GM19328 (cell line): ENCODE measurements around the gene NAMPT.
"Not testable (repeated sequence)": the region's sequence is repeated elsewhere in the genome, so short reads cannot be mapped to it uniquely, and the experiment has no call there.

Experiments used
- ATAC-seq: cut with Tn5 transposase; IDR thresholded peaks from one replicate; pipeline ENCODE4 v1.9.1; 2021; ENCODE audit warnings: mild to moderate bottlenecking, moderate library complexity; ENCODE audit not compliant: unreplicated experiment

Gene NAMPT

DNA sequence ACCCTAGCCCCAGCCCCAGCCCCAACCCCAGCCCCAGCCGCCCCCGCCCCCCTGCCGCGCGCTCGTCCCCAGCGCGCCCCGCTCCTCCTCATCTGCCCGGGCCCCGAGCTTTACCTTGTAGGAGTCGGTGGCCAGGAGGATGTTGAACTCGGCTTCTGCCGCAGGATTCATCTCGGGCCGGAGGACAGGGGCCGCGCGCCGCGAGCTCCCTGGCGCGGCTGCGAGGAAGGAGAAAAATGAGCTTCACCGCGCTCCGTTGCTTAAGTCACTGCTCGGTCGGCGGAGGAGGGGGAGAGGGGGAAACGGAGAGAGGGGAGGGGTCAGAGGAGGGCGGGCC is at the start of gene NAMPT:
Gene NAMPT, minus strand, starts transcription at position 270 of the 337 bp plus-strand sequence. Its CDS starts 99 bp downstream, at position 171.
- no peak for ATAC-seq

DNA sequence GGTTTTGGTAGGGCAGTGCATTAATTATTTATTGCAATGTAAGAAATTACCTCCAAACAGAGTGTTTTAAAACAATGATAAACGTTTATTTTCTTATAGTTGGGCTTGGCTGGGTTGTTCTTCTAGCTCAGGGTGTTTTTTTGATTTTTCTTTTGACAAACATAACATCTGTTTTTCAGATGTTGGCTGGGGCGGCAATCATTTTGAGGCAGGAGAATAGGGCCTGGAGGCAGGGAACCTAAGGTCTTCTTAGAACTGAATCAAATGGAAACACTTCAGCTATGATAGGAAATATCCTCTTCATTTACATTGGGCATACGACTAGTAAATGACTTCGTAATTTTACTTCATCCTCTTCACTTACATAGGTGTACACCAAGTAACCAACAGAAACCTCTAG is 47.4 kb upstream of the NAMPT start:
- no peak for ATAC-seq

DNA sequence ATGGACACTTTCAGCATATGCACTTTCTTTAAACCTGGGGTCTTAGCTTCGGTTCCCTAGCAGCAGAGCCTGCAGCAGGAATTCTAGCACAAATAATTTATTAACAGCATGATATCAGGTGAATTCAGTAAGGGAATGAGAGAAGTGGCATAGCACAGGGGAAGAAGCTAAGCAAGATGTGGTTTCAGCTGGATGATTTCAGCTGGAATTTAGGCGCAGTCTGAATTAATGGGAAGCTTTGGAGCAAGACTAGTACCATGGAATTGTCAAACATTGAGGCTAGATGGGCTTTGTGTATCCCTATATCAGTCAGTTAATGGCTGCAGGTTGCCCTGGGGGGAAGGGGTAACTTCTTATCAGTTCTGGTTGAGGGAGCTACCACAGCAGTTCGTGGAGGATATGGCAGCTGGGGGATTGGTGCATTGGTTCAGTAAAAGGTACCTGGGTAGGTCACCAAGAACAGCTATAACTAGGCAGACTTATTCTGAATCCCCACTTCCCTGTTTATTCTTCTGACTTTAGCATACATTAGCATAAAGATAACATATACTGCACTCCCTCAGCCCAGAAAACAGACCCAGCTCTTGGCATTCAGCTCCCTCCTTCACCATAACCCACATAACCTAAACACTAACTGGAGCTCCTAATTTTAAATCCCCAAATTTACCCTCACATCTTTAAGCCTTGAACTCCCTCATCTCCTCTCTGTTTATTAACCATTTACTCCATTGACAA is 46.8 kb upstream of the NAMPT start:
- ATAC-seq, result no peak

DNA sequence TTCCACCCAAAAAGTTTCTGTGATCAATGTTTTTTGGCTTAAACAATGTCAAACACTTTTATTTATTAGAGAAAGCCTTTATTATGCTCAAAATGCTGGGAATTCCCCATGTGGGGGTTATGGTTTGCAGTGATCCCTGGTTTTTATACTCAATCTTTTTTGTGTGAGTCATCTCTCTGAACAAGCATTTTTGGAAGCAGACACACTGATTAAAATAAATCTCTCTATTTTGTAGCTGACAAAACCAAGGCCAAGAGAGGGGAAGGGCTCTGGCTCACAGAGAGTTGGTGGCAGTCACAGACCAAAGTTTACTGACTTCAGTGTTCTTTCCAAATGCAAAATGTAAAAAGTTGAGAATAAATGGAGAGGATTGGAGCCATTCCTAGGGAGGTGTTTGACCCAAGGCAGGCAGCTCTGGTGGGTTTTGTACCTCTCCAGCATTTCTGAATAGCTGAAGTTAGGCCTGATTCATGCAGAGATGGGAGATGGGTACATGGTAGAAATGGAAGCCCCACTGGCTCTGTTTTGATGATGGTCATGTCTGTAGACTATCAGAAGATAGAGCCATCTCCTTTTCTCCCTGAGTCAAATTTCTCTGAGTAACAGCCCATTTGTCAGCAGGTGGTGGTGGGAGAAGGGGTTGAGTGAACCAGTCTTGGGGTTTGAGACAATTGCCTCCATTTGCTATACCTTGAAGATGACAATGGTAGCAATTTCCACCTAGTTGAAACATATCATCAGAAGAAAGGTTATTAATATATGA is 45.4 kb upstream of the NAMPT start:
- ATAC-seq, result no peak

DNA sequence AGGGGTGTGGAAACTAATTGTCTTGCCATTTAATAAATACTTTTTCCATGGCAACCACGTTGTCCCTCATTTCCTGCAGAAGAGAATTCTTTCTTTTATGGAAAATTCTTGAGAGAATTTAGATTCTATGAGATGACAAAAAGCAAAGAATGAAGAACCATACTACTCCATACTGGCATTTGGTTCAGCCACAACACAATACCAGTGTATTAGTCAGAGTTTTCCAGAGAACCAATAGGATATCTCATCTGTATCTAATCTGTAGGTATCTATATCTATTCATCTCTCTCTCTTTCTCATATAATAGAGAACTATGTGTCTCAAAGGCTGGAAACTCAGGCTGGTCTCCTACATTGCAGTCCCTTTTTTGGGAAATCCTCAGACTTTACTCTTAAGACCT is 44.6 kb upstream of the NAMPT start:
- ATAC-seq, result no peak

DNA sequence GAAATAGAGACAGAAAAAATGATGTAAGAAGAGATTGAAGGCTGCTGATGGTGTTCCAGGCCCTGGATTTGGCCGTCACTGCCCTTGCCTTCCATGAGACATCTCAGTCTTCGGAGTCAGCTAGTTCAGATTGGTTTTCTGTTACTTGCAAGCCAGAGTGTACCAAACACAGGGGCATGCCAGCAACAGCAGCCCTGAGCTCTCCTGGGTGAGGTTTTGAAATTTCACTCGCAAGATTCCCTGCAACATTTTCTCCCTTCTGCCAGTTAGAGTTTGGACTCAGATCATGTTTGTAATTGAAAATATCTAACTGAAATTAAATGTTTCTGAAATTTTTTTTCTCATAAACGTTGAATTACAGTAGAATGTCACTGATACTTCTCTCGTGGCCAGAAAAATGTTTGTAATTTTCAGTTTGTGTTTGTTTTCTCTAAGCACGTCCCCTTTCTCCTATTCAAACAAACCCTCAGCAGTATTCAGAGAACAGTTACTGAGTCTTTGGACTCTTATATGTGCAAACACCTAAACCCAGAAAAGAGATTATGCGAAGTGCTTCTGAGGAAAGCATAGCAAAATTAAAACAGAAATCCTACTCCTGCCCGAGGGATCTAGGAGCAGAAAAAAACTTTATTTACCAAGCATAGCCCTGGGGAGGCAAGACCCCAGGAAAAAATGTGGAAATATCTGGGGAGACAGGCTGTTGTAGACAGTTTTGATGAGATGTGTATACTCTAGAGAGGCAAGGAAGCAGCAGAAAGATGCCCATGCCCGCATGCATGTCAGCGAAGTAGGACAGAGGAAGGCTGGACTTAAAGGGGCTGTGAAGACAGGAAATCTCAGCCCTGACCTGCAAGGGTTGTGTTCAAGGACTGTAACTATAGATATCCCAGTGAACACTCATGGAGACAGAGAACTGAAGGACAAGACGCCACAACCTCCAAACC is 43.0 kb upstream of the NAMPT start:
- ATAC-seq, result no peak

DNA sequence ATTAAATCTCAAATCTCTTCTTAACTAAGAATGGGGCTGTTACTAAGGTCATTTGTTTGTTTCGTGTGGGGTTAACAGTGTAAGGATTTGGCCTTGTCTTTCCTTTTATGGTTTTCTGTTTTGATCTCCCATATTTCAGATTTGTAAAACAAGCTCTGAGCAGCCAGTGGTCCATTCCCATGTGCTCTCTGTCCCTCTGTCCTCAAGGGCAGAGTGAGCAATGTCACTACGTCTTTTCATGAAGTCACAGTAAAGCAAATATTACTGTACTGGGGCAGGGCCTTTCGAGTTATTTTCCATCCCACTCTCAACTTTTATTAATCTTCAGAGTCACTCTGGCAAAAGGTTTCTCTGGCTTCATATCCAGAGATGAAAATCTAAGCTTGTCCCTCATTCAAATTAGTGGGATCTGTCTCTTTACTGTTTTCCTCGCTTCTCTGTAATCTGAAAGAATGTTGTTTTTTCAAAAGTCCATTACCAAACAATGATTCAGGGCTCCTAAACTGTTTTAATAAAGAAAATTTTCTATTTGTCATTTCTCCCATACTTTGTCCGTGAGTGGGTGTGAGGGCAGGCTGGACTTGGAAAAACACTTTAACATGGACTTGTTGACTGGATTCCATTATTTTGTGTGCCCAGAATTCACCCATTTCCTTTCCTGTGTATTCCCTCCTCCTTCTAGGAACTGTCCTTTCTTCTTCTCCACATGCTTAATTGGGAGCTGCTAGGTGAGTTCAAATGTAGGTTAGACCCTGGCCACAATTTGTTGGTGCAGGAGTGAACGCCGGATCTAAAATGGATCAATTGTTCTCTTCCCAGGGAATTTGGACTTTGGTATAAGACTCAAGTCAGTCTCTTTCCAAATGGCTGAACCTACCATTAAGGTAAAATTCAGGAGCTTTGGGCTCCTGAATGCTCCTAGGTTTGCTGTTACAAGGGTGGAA is 42.1 kb upstream of the NAMPT start:
- no peak for ATAC-seq

DNA sequence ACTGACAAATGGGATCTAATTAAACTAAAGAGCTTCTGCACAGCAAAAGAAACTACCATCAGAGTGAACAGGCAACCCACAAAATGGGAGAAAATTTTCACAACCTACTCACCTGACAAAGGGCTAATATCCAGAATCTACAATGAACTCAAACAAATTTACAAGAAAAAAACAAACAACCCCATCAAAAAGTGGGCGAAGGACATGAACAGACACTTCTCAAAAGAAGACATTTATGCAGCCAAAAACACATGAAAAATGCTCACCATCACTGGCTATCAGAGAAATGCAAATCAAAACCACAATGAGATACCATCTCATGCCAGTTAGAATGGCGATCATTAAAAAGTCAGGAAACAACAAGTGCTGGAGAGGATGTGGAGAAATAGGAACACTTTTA is 39.7 kb upstream of the NAMPT start:
- not testable (repeated sequence) for ATAC-seq

DNA sequence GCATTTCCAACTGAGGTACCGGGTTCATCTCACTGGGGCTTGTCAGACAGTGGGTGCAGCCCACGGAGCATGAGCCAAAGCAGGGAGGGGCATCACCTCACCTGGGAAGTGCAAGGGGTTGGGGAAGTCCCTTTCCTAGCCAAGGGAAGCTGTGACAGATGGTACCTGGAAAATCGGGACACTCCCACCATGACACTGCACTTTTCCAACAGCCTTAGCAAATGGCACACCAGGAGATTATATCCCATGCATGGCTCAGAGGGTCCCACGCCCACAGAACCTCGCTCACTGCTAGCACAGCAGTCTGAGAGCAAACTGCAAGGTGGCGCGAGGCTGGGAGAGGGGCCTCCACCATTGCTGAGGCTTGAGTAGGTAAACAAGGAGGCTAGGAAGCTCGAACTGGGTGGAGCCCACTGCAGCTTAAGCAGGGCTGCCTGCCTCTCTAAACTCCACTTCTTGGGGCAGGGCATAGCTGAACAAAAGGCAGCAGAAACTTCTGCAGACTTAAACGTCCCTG is 35.5 kb upstream of the NAMPT start:
- ATAC-seq, result not testable (repeated sequence)

DNA sequence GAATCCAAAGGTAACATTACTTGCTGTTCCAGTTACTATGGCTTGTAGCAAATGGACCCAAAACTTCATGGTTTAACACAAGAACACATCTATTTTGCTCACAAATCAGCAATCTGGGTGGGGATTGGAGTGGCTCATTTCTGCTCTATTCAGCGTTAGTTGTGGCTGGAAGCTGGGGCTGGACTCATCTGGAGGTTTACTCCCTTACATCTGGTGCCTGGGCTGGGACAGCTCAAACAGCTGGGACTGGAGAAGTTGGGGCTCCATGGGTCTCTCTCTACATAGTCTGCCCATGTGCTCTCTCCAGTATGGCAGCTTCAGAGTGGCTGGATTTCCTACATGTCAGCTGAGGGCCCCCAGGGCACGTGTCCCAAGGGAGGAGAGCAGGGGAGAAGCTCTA is 33.7 kb upstream of the NAMPT start:
- ATAC-seq, result no peak

DNA sequence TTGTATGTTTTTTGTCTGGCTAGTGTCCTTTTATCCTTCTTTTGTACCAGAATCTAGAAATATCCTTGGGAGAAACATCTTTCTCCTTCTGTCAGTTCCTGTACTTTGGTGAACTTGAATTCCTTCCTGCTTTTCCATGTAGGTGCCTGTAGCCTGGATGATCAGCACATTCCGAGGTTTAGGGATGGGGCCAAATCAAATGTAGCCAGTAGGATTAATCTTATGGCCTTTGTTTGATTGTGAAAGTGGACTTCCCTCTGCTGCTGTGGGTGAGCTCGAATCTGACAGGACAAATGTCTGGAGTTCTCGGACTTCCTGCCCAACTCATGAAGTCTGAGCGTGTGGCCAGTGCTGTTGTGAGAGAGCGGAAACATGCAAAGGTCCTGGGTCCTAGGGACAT is 33.2 kb upstream of the NAMPT start:
- ATAC-seq, result no peak

DNA sequence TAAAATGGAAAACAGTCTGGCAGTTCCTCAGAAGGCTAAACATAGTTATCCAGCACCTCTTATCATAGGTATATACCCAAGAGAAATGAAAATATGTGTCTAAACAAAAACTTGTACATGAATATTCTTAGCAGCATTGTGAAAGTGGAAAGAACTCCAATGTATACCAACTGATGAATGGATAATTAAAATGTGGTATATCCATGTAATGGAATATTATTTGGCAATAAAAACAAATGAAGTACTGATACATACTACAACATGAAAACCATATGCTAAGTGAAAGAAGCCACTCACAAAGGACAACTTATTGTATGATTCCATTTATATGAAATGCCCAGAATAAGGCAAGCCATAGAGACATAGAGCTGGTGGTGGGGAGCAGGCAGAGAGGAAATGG is 32.2 kb upstream of the NAMPT start:
- no peak for ATAC-seq

DNA sequence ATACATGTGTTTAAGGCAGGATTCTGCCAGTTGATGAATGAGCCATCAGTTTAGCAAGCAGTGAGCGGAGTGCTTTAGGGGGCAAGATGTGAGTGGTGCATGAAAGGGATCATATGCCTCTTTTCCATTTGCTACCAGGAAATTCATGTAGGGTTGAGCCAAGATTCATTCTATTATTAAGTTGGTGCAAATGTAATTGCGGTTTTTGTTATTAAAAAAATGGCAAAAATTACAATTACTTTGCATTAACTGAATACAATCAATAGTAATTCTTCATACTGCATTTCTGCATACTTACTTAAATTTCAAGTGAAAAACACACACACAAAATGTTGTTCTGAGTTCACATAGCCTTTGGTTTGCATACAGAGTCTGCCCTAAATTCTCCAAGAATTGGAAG is 30.1 kb upstream of the NAMPT start:
- ATAC-seq, result no peak

DNA sequence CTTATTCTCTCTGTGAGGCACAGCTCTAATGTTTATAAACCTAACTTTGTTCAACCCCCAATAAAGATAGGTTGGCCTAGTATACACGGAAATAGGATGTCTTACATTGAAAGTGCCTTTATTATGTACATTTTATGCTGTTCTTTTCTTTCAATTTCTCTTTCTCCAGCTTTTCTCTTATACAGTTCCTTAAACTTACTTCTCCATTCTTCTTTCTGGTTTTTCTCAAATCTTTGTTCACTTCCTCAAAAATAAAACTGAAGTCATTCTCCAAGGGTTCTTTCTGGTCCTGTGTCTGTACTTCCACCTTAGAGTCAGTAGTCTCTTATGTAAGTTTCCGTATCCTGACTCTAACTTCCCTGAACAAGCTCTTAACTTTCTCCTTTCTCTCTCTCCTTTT is 29.2 kb upstream of the NAMPT start:
- ATAC-seq, result no peak

DNA sequence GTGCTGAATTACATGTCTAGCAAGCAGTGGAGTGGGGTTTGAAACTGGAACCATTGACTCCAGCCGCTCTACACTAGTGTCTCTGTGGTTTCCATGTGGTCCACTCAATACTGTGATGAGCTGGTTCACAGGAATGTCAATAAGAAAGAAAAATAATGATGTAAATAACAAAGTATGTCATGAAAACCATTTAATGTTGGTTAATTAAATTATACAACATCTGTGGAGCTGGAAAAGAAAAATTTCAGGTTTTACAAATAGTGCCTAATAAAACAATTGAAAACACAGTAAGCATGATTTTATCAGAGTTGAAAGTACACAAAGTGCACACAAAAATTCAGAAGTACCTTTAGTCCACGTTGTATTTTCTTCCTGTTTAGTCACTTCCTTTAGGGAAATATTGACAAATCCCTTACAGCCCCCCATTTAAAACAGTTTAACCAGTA is 28.7 kb upstream of the NAMPT start:
- ATAC-seq, result no peak

DNA sequence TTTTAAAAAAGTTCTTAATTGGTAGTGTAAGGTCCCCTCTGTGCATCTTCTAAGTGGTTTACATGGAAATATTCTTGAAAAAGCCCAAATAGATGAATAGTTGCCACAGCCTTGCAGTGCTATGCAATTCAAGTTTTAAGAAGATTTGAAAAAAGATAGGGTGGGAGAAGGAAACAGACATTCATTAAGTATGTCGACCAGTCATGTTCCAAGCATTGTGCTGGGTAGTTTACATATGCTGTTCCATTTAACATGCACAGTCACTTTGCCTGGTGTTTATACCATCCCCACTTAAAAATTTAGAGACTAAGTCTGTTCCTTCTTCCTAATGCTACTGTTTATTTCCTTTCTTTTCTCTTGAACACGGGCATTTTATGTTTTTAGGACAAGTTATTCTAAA is 28.1 kb upstream of the NAMPT start:
- no peak for ATAC-seq

DNA sequence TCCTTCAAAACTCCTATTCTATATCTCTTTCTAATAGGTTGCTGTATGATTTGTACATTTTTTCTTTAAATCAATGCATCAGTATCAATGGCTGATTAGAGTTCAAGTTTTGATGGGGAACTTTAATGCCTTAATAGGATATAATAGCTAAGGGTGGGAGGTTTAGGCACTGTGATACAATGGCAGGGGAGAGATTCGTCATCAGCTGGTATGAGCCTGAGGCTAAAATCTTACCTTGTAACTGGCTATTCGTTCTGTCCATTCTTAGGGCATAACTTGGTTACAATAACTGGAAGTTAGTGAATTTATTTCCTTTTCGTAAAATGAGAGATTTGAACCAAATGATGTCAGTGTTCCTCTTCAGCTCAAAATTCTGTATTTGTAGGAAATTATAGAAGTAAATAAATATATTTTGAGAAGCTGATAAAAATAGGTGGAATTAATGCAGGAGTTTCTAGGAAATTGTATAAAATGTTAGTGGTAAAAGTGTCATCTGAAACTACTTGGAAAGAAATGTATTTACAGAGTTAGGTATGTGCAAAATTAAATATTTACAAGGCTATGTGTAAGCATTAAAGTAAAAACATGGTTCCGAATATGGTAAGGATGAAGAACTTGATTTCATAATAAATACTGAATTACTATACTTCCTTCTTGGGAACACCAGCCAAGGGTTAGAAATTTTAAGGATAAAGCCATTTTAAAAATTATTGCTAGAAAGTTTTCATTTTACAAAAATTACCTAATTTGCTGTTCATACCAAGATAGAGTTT is 27.5 kb upstream of the NAMPT start:
- no peak for ATAC-seq

DNA sequence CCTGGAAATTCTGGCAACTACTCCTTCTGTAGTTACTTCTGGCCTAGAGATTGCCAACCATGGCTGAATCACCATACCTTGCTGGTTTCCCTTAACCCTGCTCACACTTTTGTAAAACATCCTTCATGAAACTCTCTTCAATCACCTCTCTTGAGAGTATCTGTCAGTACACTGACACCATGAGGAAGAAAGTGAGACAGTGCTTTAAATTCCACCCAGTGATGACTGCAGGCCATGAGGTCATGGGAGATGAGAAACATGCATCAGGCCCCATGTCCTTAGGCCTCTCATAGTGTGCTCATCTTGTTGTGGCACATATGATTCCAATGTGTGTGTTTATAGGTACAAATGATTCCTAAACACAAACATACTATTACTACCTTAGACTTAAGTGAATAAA is 24.6 kb upstream of the NAMPT start:
- no peak for ATAC-seq

DNA sequence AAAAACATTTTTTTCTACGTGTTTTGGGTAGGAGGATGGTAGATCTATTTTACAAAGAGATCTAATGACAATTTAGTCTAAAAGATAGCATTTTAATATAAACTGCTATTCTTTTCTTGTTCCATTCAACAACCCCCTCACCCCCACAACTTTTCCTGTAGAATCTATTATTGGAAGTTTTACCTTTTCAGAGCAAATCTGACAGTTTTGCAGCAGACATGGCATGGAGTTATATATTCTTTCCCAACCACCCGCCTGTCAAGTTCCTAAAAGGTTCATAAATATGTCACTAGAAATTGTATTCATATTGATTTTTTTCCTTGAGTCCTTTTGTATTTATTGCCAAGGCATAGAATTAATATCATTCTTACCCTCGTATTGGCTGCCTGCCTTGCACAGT is 21.5 kb upstream of the NAMPT start:
- ATAC-seq, result no peak
